ENCODE measurements around the gene PIGU. TPM values are rescaled to one million over a fixed set of nuclear protein-coding genes. Genes with fewer than 3 reads are reported as not detected.
"Not testable (repeated sequence)": the region's sequence is repeated elsewhere in the genome, so short reads cannot be mapped to it uniquely, and the experiment has no call there.

PIGU gene
- total and polyA plus RNA-seq, 7 donors, result 6.6 to 26.8 (median 11.1) TPM

GRCh38 chr20:34622821-34623451, 54.0 kb downstream of the PIGU start:
- Histone ChIP-seq H3K9me3 (no peaks in the 10 kb centered on the region), H3K36me3 (peaks cover 0 to 13% (median 5%) of the 10 kb centered on the region in 4 donors), H3K27me3 (no peaks in the 10 kb centered on the region), H3K27ac (no peak overlapping the region), H3K4me3 (no peak overlapping the region), H3K4me1 (peaks cover 0 to 7% (median 3%) of the 10 kb centered on the region in 4 donors)
- intact Hi-C loops (cut with DNase I), result no loop called here
- TF ChIP-seq POLR2AphosphoS5 (IDR thresholded peaks at IDR 0.05) (no peak), CTCF (IDR thresholded peaks at IDR 0.05) (no peak), EP300 (IDR thresholded peaks at IDR 0.05) (no peak), POLR2A (IDR thresholded peaks at IDR 0.05) (no peak)
- WGBS, 2 donors, result 73 to 85% methylated on average over 6 of the region's 6 CpGs
- no peak for DNase-seq

GRCh38 chr20:34621383-34622367, 55.2 kb downstream of the PIGU start:
- H3K27me3 ChIP-seq, result no peaks in the 10 kb centered on the region
- H3K27ac ChIP-seq, result no peak overlapping the region
- intact Hi-C loops (cut with DNase I), result no loop called here
- WGBS, 2 donors, result 47 to 80% methylated on average over 13 of the region's 13 CpGs
- H3K4me1 ChIP-seq, result no peaks in the 10 kb centered on the region
- peaks cover 0 to 13% (median 5%) of the 10 kb centered on the region in 4 donors for H3K36me3 ChIP-seq
- no peak for TF ChIP-seq POLR2A (IDR thresholded peaks at IDR 0.05)
- TF ChIP-seq POLR2AphosphoS5 (IDR thresholded peaks at IDR 0.05), result no peak
- TF ChIP-seq EP300 (IDR thresholded peaks at IDR 0.05), result no peak
- no peak for TF ChIP-seq CTCF (IDR thresholded peaks at IDR 0.05)
- DNase-seq, result no peak
- H3K9me3 ChIP-seq, result no peaks in the 10 kb centered on the region
- no peak overlapping the region for H3K4me3 ChIP-seq

GRCh38 chr20:34621036-34621343, 55.9 kb downstream of the PIGU start:
- Histone ChIP-seq H3K27ac (no peak overlapping the region), H3K9me3 (no peaks in the 10 kb centered on the region), H3K4me3 (no peak overlapping the region), H3K36me3 (peaks cover 0 to 17% (median 5%) of the 10 kb centered on the region in 4 donors), H3K27me3 (no peaks in the 10 kb centered on the region), H3K4me1 (no peaks in the 10 kb centered on the region)
- DNase-seq, result no peak
- intact Hi-C loops (cut with DNase I), result no loop called here
- TF ChIP-seq POLR2A (IDR thresholded peaks at IDR 0.05) (no peak), CTCF (IDR thresholded peaks at IDR 0.05) (no peak), EP300 (IDR thresholded peaks at IDR 0.05) (no peak), POLR2AphosphoS5 (IDR thresholded peaks at IDR 0.05) (no peak)

GRCh38 chr20:34618676-34619075, 58.2 kb downstream of the PIGU start:
- no peak for DNase-seq
- Histone ChIP-seq H3K36me3 (peaks cover 0 to 32% (median 7%) of the 10 kb centered on the region in 4 donors), H3K9me3 (no peaks in the 10 kb centered on the region), H3K27ac (no peak overlapping the region), H3K4me1 (no peaks in the 10 kb centered on the region), H3K27me3 (no peaks in the 10 kb centered on the region), H3K4me3 (no peak overlapping the region)
- WGBS, 2 donors, result 68 to 90% methylated on average over 2 of the region's 2 CpGs
- intact Hi-C loops (cut with DNase I), result no loop called here
- TF ChIP-seq POLR2A (IDR thresholded peaks at IDR 0.05) (no peak), CTCF (IDR thresholded peaks at IDR 0.05) (no peak), EP300 (IDR thresholded peaks at IDR 0.05) (no peak), POLR2AphosphoS5 (IDR thresholded peaks at IDR 0.05) (no peak)

GRCh38 chr20:34616913-34617312, 60.0 kb downstream of the PIGU start:
- H3K27me3 ChIP-seq; DNase-seq; H3K4me3 ChIP-seq; H3K27ac ChIP-seq; intact Hi-C loops (cut with DNase I); H3K9me3 ChIP-seq; H3K4me1 ChIP-seq: not testable (repeated sequence)
- 97 to 99% methylated on average over 8 of the region's 8 CpGs for WGBS, 2 donors
- peaks cover 0 to 27% (median 6%) of the 10 kb centered on the region in 4 donors for H3K36me3 ChIP-seq
